Right lobe of liver (tissue), 6 donors: ENCODE measurements around the gene CLIP2. TPM values are rescaled to one million over a fixed set of nuclear protein-coding genes. Genes with fewer than 3 reads are reported as not detected.

Source experiments
- ATAC-seq, 4 donors: fragments of 200-7000 bp; cut with Tn5 transposase; one replicate each; pipeline ENCODE4 v1.9.1; 2020; ENCODE audit warnings: mild to moderate bottlenecking in 4 of 4, moderate library complexity in 4 of 4
- DNase-seq, 3 donors: peaks; one replicate each; pipeline ENCODE4 v3.0.0-alpha.2; 2020
- H3K27ac ChIP-seq, 3 donors: fragments of 200-600 bp; one replicate each; pipeline ENCODE4 v1.8.0; 2022
- H3K27me3 ChIP-seq, 2 donors: fragments of 200-600 bp; one replicate each; pipeline ENCODE4 v1.8.0; 2022
- H3K36me3 ChIP-seq, 4 donors: fragments of 200-600 bp; sonication (generic) in 1 of 4; one replicate each; pipeline versions ENCODE4 v1.5.1 to v1.8.0; 2017 to 2022; ENCODE audit warnings: control low read depth in 1 of 4
- H3K4me1 ChIP-seq, 4 donors: fragments of 200-600 bp; sonication (generic) in 1 of 4; one replicate each; pipeline versions ENCODE4 v1.5.1 to v1.8.0; 2017 to 2022; ENCODE audit warnings: control low read depth in 1 of 4
- H3K4me3 ChIP-seq, 3 donors: fragments of 200-600 bp; one replicate each; pipeline ENCODE4 v1.8.0; 2022
- H3K9me3 ChIP-seq, 4 donors: fragments of 200-600 bp; sonication (generic) in 1 of 4; one replicate each; pipeline versions ENCODE4 v1.5.1 to v1.8.0; 2017 to 2022; ENCODE audit warnings: control low read depth in 1 of 4
- CTCF ChIP-seq, 4 donors: fragments of 200-600 bp in 3 of 4; fragments of 450-650 bp in 1 of 4; IDR thresholded peaks; one replicate each; pipeline versions ENCODE4 v1.5.1 to v1.8.0; 2016 to 2022; ENCODE audit warnings: antibody characterized with exemption in 4 of 4, mild to moderate bottlenecking in 2 of 4
- POLR2A ChIP-seq: fragments of 450-650 bp; IDR thresholded peaks from one replicate; pipeline ENCODE4 v1.6.1; 2017; ENCODE audit warnings: antibody characterized with exemption, mild to moderate bottlenecking
- WGBS: methylation state at CpG from one replicate; pipeline ENCODE4 v1.1.6; 2018; ENCODE audit warnings: low coverage, low lambda C conversion rate; ENCODE audit not compliant: insufficient coverage; ENCODE audit errors: missing lambda C conversion rate; 5-methylcytosine and 5-hydroxymethylcytosine counted together
- intact Hi-C, 2 donors: fragments of 100-400 bp; cut with DNase I; formaldehyde crosslinking; loops; one replicate each; pipeline versions ENCODE4 v1.11.2 to v1.14.1; 2022
- long read RNA-seq: library from polyadenylated mRNA; unstranded; transcript quantifications from one replicate; pipeline ENCODE4 v2.0.0, GENCODE V29; 2019
- total RNA-seq, 6 experiments: library from RNA; depleted of rRNA in 2 of 6; stranded (reverse); fragments of >200 nt in 2 of 6; fragmentation: NEBNext Ultra II Directional in 3 of 6; extraction: Animal tissue kit (Norgen Biotek cat#: 25700) in 3 of 6; gene quantifications; one replicate each; pipeline versions ENCODE4 v1.1.0 to v1.2.4, GENCODE V29; 2016 to 2023
- donor health status: DM: no; HTN: yes; CAD: no.
- donor health status: DM: no; HTN: no; CAD: no.
- donor health status: DM: no; HTN: no; CAD: no.
- donor health status: DM: no; HTN: yes; CAD: no.
- donor health status: DM: no; HTN: yes; CAD: no.

Gene CLIP2
- 1 to 10 TPM; 2.8 to 6.8 (median 4.2) TPM for total RNA-seq
- long read RNA-seq, partial matches to known transcripts = 0 of 1 reads
- long read RNA-seq, other reads (novel, unspliced or antisense) = 1 of 1 reads

GRCh38 chr7:74289018-74289658 is at the start of gene CLIP2:
TSS of gene CLIP2 (plus strand) at chr7:74289407. CDS start at chr7:74317547, 28,140 bp downstream.
- Histone ChIP-seq H3K9me3 (no peaks in the 10 kb centered on the region), H3K4me3 (peak within 1 kb of the TSS; percentile 45 to 70 (median 62)), H3K27me3 (no peaks in the 10 kb centered on the region), H3K27ac (peak within 1 kb of the TSS; percentile 26 to 77 (median 67)), H3K4me1 (peaks cover 0 to 11% (median 4%) of the 10 kb centered on the region in 4 donors), H3K36me3 (no peaks in the 10 kb centered on the region)
- DNase-seq (peak; percentile 83 to 86 (median 84)), ATAC-seq (peak; percentile 77 to 95 (median 86))
- 2% methylated on average over 20 of the region's 67 CpGs for WGBS
- intact Hi-C loops = no loop called here
- TF ChIP-seq CTCF (IDR thresholded peaks at IDR 0.05) = no peak
- TF ChIP-seq POLR2A = peak; percentile 56

DNA sequence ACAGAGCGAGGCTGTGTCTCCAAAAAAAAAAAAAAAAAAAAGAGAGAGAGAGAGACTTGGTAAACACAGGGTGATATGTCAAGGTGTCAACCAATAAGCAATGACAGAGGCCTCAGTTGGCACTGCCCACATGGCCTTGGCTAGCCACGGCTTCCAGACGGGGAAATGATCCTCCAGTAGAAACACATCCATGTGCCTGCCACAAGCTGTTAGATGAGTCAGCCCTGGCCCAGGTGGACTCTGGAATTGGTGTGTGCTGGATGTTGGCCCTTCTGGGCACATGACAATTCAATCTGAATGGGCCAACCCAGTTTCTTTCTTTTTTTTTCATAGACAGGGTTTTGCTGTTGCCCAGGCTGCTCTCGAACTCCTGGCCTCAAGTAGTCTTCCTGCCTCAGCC is 48.7 kb upstream of the CLIP2 start:
- intact Hi-C loops = no loop called here
- Histone ChIP-seq H3K27me3 (no peaks in the 10 kb centered on the region), H3K36me3 (peaks cover 0 to 43% (median 7%) of the 10 kb centered on the region in 4 donors), H3K27ac (peak overlapping the region; percentile 1 to 65 (median 9)), H3K9me3 (no peaks in the 10 kb centered on the region), H3K4me3 (no peak overlapping the region), H3K4me1 (peaks cover 0 to 8% (median 0%) of the 10 kb centered on the region in 4 donors)
- peak; percentile 80 to 88 (median 84) for DNase-seq
- whole genome bisulfite sequencing = 45% methylated on average over 4 of the region's 4 CpGs
- peak; percentile 89 to 97 (median 95) for ATAC-seq
- no peak for TF ChIP-seq CTCF (IDR thresholded peaks at IDR 0.05)
- TF ChIP-seq POLR2A = no peak

GRCh38 chr7:74242122-74242443 is 47.1 kb upstream of the CLIP2 start:
- Histone ChIP-seq H3K27ac (no peak overlapping the region), H3K4me3 (no peak overlapping the region), H3K36me3 (peaks cover 0 to 31% (median 7%) of the 10 kb centered on the region in 4 donors), H3K9me3 (no peaks in the 10 kb centered on the region), H3K4me1 (peaks cover 0 to 8% (median 2%) of the 10 kb centered on the region in 4 donors), H3K27me3 (no peaks in the 10 kb centered on the region)
- no peak for DNase-seq
- intact Hi-C loops = no loop called here
- TF ChIP-seq CTCF (IDR thresholded peaks at IDR 0.05) (no peak), POLR2A (no peak)
- no peak for ATAC-seq
- 80% methylated on average over 6 of the region's 6 CpGs for WGBS

GRCh38 chr7:74246497-74246896 is 42.7 kb upstream of the CLIP2 start:
- TF ChIP-seq POLR2A (no peak), CTCF (IDR thresholded peaks at IDR 0.05) (no peak)

More at GRCh38 chr7:74246497-74246896, 42.7 kb upstream of the CLIP2 start:
- Histone ChIP-seq H3K27ac (no peak overlapping the region), H3K9me3 (no peaks in the 10 kb centered on the region), H3K36me3 (peaks cover 0 to 28% (median 7%) of the 10 kb centered on the region in 4 donors), H3K4me3 (no peak overlapping the region), H3K4me1 (peaks cover 0 to 16% (median 6%) of the 10 kb centered on the region in 4 donors), H3K27me3 (no peaks in the 10 kb centered on the region)
- intact Hi-C loops = no loop called here
- 19% methylated on average over 4 of the region's 4 CpGs for WGBS
- DNase-seq (no peak), ATAC-seq (peak in 2 of 4 donors; percentile 28 to 56)
